GM04503 (cell line): ENCODE measurements around the gene RANBP3.
"Not testable (repeated sequence)": the region's sequence is repeated elsewhere in the genome, so short reads cannot be mapped to it uniquely, and the experiment has no call there.

Source experiments
- DNase-seq: peaks from one replicate; pipeline ENCODE4 v3.0.0-alpha.2; 2012; ENCODE audit warnings: low read depth

Gene RANBP3

DNA sequence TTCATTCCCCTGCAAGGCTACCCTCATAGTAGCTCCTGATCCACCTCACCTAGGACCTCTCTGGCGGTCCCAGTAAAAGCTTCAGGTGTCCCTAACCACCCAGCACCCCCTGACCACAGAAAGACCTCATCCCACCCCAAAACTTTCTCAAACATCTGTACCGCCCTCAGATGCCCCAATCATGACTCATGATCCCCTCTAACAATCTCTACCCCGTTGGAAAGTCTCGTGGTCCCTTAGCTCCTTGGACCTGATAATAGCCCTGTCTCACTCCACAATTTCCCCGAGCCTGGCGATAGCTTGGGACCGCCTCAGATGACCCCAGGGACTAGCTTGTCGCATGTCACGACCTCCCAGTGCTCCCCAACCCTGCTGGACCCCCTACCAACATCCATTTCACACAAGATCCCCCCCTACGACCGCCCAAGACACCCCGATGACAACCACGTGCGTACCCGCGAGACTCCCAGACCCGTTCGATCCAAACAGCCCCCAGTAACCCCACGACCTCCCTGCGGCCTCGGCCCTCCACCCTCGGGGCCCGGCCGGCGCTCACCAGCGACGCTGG lies 74.8 kb downstream of the RANBP3 start:
- peak; percentile 20 for DNase-seq

- DNase-seq = no peak
Measured at GRCh38 chr19:5900976-5901375, 77.0 kb downstream of the RANBP3 start.

DNA sequence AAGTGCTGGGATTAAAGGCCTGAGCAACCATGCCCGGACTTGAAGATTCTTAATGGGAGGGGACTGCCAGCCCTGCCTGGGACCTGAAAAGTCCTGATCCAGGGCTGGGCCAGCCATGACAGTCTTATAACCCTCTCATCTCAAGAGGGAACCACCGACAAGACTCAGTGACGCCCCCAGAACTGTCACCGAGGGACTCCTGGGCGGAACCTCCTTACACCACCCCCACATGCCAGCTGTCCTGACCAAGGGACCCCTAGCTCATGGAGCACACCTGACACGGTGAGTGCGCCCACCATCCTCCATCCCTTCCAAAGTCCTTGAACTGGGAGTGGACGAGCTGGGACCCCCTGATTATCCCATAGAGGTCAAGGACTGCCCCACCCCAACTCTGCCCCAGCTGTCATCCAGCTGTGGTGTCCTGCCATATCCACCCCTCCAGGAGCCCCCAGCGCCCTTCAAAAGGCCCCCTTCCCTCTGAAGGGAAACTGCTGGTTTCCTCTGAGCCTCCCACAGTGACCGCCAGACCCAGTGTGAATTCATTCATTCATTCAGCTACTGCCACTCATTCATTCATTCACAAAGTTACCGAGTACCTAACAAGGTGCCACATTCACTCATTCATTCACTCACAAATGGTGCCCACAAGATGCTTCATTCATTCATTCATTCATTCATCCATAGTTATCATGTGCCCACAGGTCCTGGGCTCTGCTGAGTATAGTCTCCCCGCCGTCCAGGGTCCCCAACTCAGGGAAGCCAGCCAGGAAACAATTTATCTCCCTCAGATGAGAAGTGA lies 78.0 kb downstream of the RANBP3 start:
- no peak for DNase-seq

DNA sequence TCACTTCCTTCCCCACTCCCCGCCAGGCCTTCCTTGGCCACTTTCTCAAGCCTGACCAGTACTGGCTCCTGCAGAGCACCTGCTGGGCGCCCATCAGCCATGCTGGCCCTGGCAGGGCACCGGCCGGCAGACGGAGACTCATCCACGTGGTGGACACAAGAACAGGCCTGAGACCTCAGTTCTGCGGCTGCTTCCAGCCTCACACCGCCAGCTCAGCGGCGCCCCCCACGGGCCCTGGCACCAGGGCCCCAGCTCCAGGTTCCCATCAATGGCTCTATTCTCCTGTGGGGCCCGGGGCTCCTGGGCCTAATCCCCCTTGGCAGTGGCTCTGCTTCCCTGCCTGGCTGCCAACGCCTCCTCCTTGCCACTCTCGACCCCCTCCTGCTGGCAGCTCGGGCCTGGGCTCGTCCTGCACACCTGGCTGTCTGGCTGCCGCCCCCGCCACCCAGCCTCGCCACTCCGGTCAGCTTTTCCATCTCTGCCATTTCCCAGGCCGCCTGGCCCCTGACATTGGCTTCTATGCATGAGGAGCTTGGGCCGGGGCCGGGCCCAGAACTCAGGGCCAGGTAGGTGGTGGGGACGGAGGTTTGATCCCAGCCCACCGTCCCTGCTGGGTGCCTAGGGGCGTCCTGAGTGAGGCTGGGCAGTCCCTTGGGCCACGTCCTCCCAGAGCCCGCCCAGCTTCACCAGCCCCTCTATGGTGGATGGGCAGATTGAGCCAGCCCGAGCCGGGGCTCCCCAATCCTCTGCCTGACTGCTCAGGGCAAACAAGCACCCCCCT lies 80.6 kb downstream of the RANBP3 start:
- DNase-seq = no peak

DNA sequence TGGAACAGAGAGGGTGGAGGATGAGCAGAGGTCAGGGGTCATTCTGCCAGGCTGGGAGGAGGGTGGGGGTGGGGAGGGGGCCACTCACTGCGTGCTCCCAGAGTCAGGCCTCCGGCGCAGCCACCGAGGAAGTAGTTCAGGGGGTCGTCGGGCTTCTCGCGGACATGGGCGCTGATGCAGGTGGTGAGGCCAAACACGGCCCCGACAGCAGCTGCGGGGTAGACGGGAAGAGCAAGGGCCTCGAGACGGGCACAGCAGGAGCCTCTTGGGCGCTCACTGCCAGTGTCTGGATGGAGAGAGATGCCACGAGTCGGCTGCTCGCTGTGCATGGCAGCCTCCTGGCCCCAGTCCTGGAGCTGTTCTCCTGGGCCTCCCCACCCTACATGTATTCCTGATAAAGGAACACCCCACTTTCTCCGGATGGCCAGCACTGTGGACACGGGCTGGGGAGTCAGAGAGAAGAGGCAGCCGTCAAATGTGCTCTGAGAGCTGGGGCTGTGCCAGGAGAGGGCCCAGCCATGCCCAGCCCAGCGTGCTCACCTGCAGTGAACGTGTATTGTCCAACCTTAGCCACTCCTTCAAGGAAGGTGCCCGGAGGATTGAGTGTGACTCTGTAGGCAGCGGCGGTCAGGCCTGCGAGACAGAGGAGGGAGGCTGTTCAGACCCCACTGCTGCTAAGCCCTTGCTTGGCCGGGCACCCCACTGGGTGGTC lies 81.4 kb downstream of the RANBP3 start:
- DNase-seq = no peak

GRCh38 chr19:5895890-5896289 lies 82.0 kb downstream of the RANBP3 start:
- no peak for DNase-seq

GRCh38 chr19:5895409-5895808 lies 82.5 kb downstream of the RANBP3 start:
- no peak for DNase-seq

DNA sequence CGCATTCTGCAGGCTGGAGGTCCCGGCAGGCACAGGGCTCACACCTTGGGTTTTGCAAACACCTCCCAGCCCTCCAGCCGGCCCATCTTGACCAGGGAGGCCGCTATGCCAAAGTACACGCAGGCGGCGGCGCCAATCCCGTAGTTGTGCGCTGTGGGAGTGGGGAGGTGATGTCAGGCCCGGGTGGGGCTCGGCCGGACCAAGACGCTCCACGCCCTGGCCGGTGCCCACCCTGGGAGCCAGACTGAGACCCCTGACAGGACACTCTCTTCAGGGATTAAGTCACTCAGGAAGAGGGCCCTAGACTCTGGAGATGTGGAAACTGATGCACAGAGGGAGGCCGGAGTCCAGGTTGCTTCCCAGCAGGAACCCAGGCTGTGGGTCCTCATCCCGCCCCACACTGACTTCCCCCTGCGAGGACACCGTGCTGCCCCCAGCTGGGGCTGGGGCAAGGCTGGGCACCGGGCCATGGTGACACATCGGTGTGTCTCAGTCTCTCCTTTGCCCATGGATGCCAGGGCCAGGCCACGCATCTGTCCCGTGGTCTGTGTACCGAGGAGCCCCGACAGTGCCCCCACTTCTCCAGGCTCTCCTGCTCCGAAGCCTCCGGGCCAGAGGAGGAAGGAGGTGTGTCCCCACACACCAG lies 83.1 kb downstream of the RANBP3 start:
- no peak for DNase-seq

DNA sequence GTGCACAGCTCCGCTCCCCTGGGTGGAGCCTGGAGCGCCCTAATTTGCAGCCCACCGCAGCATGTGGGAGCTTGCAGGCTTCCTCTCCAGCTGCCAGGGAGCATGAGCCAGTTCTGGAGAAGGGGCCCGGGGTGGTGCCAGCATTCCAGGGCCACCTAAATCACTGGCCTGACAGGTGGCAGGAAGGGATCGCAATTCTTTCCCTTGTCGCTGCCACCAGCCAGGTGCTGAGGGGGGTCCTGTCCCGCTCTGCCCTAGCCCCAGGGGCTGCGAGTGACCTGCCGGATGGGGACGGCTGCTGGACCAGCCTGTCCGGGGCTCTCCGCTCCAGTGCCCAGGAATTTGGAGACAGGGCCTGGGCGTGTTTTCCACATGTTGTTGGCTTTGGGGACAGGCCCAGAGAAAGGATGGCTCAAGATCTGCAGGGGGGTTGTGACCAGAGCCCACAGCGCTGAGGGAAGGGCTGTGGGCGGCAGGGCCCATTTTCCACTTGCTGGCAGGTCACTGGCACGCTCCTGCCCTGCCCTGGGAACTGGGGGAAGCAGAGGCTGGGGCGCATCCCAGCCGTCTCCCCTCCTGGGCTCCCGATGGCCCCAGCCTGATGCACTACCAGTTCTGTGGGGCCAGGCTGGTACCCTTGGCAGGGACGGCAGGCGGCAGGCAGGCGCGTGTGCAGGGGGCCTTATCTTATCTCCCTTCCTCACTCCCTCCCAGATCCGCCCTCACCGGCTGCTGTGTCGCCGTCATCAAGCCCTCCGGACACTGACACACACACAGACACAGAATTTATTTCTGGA lies 83.8 kb downstream of the RANBP3 start:
- no peak for DNase-seq

DNA sequence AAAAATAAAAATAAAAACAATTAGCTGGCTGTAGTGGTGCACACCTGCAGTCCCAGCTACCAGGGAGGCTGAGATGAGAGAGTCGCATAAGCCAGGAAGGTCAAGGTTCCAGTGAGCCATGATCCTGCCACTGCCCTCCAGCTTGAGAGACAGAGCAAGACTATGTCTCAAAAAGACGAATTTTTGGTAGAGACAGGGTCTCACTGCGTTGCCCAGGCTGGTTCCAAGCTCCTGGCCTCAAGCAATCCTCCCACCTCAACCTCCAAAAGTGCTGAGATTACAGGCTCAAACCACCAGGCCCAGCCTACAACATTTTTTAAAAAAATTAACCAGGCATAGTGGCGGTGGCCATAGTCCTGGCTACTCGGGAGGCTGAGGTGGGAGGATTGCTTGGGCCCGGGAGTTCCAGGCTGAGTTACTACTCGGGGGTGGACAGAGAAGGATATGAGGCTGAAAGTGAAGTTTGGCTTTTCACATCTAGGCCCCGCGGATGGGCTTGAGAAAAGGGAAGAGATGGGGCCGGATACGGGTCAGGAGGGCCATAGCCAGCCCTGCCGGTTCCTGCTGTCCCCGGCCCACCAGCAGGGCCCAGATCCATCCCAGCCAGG lies 84.5 kb downstream of the RANBP3 start:
- DNase-seq = no peak

- DNase-seq = no peak
Measured at GRCh38 chr19:5892772-5893275, 85.1 kb downstream of the RANBP3 start.

- DNase-seq = no peak
Measured at GRCh38 chr19:5891938-5892771, 85.8 kb downstream of the RANBP3 start.

DNA sequence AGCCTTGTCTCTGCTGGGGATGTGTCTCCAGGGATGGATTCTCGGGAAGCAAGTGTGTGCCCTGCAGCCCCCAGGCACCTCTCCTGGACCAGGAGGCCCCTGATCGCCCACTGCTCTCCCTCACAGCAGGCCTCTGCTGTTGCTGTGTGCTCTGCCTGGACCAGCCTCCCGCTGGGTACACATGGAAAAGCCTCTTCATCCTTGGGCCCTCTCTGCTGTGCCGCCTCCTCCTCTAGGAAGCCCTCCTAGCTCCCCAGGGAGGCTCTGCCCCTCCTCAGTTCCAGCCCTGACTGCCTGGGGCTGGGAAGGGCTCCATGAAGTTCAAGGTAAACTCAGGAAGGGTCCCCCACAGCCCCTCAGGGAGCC lies 86.4 kb downstream of the RANBP3 start:
- DNase-seq = no peak

DNA sequence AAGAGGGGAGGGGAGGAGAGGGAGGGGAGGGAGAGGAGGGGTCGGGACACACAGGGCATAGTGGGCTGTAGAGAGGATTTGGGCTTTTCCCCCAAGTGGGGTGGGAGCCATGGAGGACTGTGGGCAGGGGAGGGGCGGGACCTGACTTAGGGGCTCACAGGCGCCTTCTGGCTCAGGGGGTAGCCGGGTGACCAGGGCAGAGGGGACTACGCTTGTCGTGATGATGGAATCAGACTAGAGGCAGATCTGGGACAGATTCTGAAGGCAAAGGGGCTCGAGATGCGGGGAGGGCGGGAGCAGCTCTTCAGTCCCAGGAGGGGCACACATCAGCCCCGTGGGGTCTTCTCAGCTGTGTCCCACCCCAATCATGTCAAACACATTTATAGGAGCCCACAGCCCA lies 87.8 kb downstream of the RANBP3 start:
- no peak for DNase-seq

DNA sequence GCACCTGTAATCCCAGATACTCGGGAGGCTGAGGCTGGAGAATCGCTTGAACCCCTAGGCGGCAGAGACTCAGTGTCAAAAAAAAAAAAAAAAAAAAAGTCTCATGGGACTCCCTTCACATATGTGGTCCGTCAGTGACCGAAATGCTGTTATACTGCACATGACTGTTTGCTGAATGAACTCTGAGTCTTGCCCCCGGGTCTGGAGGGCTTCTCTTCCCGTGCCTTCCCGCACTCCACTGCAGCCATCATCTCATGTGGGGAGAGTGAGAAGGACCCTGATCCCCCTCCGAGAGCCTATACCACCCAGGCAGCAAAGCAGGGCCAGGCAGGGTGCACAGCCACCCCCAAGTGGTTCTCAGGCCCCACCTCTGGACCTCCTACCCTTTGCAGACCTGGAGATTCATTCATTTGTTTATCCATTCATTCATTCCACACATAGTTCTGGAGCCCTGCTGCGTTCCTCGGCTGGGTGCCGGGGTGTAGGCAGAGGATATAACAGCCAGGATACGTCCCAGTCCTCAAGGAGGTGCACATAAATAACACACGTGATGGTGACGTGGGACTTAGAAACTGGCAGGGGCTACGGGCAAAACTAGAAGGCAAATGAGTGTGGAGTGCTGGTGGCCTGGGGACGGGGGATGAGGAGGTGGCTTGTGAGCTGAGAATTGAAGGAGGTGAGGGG lies 88.5 kb downstream of the RANBP3 start:
- DNase-seq = no peak

DNA sequence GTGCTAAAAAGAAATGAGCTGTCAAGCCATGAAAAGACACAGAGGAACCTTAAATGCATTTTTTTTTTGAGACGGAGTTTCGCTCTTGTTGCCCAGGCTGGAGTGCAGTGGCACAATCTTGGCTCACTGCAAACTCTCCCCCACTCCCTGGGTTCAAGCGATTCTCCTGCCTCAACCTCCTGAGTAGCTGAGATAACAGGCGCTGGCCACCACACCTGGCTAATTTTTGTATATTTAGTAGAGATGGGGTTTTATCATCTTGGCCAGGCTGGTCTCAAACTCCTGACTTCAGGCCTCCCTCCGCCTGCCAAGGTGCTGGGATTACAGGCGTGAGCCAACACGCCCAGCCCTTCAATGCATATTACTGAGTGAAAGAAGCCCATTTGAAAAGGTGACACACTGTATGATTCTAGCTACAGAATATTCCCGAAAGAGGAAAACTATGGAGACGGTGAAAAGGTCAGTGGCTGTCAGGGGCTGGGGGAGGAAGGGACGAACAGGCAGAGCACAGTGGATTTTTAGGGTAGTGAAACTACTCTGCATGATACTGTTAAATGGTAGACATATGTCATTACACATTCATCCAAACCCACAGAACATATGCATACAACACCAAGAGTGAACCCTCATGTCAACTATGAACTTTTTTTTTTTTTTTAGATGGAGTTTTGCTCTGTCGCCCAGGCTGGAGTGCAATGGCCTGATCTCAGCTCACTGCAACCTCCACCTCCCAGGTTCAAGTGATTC lies 93.7 kb downstream of the RANBP3 start:
- DNase-seq = not testable (repeated sequence)

DNA sequence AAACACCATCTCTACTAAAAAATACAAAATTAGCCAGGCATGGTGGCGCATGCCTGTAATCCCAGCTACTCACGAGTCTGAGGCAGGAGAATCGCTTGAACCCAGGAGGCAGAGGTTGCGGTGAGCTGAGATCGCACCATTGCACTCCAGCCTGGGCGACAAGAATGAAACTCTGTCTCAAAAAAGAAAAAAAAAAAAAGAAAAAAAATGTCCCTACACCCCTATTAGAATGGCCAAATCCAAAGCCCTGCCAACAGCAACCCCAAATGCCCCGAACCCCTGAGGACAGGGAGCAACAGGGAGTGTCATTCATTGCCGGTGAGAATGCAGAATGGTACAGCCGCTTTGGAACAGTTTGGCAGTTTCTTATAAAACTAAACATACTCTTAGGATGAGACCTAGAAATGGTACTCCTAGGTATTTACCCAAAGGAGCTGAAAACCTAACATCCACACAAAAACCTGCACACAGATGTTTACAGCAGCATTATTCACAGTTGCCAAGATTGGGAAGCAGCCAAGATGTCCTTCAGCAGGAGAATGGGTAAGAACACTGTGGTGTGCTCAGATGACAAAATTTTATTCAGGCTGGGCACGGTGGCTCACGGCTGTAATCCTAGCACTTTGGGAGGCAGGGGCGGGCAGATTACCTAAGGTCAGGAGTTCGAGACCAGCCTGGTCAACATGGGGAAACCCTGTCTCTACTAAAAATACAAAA lies 94.6 kb downstream of the RANBP3 start:
- DNase-seq = not testable (repeated sequence)
